Glomerular endothelial cell (primary cell): ENCODE results near the gene DDX1. TPM values are rescaled to one million over a fixed set of nuclear protein-coding genes. Genes with fewer than 3 reads are reported as not detected.
"Not testable (repeated sequence)": the region's sequence is repeated elsewhere in the genome, so short reads cannot be mapped to it uniquely, and the experiment has no call there.

Source experiments
- DNase-seq: peaks from one replicate; pipeline ENCODE4 v3.0.0-alpha.2; 2011; ENCODE audit warnings: low read depth, low spot score; ENCODE audit errors: extremely low read depth
- total RNA-seq: library from RNA; depleted of rRNA; stranded (reverse); fragments of >200 nt; gene quantifications from 2 replicates; pipeline ENCODE4 v1.2.3, GENCODE V29; 2015

Gene DDX1
- total RNA-seq, 1 donor from 2014 or later, result 65.9 TPM

DNA sequence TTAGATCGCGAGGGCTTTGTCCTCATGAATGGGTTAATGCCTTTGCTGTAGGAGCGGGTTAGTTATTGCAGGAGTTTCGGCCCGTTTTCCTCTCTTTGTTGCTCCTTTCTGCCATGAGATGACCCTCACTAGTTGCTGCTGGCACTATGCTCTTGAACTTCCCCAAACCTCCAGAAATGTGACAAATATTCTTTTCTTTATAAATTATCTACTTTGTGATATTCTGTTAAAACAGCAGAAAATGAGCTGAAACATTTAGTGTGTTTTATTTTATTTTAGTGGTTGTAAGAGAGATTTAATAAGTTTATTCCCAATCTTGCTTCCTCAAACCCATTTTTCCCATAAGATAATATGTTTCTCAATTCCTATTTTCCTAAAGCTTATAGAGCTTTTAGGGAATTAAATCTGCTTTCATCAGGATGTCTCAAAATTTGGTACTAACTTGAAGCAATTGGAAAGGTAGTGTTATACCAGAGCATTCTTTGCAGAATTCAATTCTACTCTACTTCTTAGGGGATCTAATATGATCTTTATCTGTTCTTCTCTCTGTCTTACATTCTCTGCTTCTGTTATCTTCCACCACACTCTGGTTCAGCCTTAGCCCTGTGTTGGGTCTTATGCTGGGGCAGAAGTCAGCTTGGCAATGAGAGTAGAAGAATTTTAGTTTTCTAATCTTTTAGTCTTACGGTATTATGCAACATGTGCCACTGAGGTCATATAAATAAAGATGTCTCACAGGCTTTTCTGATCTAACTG is 23.1 kb downstream of the DDX1 start:
- no peak for DNase-seq

DNA sequence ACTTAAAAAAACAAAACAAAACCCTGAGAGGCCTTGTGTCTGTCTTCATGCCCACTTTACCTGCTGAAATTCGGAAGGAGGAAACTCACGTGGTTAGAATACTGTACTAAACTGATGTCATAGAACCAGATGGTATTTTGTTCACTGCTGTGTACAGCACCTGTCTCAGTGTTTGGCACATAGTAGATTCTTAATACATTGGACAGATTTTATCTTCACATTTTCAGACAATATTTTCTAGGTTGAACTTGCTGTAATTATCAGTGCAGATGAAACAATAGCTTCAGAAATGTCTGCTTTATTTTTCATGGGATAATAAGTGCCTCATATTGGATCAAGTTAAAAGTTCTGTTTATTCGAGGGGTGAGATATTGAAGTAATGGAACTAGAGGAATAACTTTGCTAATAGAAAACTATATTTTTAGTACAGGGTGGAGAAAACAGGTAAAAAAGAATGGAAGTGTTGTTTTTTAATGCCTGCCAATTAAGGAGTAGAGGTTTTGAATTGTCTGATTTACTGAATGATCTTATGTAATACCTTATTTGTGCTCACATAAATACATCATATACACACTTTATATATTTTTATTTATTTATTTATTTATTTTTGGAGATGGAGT is 23.7 kb downstream of the DDX1 start:
- no peak for DNase-seq

DNA sequence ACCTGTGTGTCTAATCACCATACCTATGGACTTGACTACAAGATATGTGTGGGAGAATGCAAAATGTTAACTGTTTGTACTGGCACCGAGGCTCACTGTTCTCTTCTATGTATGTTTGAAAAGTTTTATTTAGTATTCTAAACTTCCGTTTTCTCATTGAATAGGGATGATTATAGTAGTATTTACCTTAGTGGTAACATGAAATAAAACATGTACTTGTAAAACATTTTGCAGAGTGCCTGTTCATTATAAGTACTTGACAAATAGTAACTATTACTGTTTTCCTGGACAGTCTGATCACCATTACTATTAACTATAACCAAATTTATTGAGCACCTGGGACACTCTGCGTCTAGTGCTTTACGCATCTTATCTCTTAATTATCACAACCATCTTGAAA is 24.8 kb downstream of the DDX1 start:
- DNase-seq, result no peak

DNA sequence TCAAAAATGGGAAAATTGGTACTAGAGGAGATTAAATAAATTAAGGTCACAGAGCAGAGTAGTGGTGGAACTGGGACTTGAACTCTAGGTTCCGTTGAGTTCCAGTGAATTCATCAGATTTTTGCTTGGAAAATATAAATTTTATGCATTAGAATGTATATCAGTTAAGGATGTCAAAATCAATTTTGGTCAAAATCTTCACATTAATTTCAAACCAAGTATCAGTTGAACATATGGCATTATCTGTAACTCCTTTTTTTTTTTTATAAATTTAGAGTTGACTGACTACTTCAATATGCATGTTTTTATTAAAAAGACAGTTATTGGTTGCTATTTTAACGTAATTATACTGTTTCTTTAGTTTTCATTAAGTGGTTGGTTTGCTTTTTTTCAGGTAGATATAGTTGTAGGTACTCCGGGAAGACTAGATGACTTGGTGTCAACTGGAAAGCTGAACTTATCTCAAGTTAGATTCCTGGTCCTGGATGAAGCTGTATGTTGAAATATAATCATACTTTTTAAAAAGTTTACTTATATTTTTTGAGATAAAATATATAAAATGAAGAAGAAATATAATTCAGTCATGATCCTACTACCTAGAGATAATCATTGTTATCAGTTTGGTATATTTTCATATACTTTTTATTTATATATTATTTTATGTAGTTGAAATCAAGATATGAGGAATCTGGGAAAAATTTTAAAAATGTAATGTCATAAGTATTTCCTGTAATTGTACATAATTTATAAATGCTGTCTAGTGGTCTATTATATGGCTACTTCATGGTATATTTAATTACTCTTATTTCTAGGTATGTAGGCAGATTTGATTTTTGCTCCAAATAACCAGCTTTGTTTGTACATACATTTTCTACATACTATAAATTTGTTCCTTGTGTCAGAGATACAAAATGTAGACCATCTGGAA is 25.4 kb downstream of the DDX1 start:
- DNase-seq, result no peak

DNA sequence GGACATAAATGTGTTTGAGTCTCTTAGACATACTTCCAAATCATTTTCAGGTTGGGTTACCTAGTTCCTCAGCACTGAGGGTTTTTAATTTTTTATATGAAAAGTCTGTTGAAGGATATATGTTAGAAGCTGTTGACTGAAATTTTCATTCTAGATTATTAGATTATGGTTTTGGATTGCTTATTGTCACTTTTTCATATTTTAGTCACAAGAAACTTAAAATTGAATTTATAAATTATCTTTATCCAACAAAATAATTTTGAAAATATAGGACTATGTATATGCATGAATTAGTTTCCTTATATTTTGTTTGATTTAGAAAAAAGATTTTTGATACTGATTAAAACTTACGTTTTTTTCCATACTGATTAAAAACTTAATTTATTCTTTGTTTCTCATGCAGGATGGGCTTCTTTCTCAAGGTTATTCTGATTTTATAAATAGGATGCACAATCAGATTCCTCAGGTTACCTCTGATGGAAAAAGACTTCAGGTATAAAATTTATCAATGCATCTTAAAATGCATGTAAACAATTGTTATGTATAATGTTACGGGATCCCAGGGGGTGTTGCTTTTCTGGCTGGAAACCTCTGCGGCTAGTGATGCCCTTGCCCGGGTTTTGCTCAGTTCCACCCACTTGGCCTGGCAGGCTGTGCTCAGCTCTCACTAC is 26.2 kb downstream of the DDX1 start:
- DNase-seq, result no peak

DNA sequence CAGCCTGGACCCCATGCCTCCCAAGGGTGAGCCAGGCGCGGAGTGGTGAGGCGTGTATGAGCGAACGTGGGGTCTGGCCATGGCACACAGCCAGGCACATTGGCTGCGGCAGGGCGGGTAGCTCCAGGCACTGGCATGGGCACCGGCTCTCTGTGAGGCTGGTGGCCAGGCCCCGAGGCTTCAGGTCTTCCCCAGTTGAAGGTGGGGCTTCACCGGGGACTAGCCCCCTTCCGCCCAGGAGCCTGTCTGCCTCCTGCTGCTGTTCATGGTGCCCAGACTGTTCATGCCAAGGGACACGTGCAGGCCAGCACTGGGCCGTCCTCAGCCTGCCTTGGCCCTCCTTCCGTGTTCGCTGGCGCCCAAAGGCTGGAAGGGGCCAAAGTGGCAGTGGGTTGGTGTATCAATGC is 26.8 kb downstream of the DDX1 start:
- DNase-seq, result no peak

DNA sequence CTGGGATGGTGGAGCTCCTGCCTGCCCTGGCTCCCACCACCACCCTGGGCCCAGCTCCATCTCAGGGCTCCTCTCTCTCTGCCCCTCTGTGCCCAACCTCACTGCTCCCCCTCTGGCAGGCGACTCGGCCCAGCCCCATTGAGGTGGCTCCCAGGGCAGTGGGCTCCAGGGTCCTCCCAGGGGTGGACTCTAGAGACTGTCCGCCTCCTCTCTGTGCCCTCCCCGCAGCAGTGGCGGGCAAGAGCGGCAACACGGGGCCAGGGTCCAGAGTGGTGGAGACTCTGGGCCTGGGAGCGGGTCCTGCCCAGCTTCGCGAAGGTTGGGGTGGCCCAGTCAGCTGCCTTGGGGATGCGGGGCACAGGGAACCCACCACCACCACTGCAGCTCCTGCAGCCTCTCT is 27.4 kb downstream of the DDX1 start:
- no peak for DNase-seq

DNA sequence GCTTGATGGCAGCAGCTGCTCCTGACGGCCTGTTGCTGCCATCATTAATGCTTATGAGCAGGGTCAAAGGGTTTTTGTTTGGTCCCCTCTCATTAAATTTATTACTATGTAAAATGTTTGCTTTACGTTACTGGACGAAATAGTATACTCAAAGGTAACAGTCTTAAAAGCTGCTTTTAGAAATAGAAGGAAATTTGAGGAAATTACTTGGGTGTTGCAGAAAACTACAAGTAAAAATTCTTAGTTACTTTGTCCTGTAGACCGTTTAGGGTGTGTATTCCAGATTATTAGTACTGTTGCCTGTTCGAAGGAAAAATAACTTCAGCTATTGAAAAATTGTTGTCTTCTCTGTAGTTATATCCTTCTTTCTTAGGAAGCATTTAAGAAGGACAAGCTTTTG is 27.8 kb downstream of the DDX1 start:
- DNase-seq, result no peak

DNA sequence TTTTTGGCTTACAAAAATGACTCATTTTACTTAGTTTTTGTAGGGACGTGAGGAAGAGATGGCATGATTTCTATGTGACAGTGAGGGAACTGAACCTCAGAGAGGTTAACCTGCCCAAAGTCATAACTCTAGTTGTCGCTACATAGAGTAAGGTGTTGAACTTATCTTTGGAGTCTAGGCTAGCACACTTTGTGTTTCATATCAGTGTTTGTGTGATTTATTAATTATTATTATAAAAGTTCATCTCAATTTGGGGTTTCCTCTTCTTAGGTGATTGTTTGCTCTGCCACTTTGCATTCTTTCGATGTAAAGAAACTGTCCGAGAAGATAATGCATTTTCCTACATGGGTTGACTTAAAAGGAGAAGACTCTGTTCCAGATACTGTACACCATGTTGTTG is 28.3 kb downstream of the DDX1 start:
- no peak for DNase-seq

DNA sequence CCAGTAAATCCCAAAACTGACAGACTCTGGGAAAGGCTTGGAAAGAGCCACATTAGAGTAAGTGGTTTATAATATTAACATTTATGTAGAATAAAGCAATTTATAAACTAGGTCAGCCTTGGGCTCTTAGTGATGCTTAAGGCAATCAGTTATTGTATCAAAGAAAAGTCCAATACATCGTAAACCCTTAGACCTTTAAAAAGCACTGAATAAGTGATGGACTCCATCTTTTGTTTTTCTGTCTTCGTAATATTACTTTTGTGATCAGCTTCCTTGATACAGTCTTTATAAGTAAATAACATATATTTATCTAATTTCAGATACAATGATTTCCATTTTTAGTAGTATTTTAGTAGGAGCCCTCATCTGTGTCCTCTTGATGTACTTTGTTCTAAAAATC is 28.7 kb downstream of the DDX1 start:
- DNase-seq, result no peak

DNA sequence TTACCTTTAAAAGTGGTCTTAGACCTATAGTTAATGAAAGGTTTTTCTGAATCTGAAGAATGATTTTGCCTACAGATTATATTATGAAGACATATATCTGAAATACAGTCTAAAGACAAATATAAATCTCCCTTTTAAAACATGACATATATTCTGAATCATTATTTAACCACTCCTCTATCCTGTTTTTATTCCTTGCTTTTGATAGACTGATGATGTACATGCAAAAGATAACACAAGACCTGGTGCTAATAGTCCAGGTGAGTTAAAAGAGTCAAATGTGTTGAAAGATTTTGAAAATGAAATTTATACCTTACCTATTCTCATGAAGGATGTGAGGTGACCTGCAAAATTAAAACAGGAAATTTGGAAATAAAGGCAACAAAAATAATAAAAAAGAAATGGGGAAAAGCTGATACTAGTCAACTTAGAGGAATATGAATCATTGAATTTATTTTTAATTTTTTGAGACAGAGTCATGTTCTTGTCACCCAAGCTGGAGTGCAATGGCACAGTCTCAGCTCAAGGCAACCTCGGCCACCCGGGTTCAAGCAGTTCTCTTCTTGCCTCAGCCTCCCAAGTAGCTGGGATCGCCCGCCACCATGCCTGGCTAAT is 29.3 kb downstream of the DDX1 start:
- DNase-seq, result no peak

DNA sequence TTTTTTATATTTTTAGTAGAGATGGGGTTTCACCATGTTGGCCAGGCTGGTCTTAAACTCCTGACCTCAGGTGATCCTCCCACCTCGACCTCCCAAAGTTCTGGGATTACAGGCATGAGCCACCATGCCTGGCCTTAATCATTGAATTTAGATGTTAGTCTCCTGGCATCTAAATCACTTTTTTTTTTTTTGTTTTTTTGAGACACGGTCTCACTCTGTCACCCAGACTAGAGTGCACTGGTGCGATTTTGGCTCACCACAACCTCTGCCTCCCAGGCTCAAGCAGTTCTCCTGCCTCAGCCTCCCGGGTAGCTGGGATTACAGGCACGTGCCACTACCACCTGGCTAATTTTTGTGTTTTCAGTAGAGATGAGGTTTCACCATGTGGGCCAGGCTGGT is 29.8 kb downstream of the DDX1 start:
- DNase-seq, result not testable (repeated sequence)

DNA sequence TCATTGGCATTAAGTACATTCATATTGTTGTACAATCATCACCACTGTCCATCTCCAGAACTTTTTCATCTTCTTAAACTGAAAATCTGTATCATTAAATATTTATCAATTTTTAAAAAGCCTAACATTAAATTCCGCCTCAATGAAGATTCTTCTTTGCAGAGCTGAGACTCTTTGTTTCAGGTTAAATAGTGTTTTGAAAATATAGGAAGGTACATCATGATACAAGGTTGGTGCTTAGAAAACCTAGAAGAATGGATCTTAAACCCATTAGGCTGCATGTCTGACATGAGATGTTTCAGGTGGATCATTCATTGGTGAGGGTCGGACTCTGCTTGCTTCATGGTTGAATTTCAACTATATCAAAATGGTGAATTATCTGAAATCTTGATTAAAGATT is 30.5 kb downstream of the DDX1 start:
- no peak for DNase-seq

DNA sequence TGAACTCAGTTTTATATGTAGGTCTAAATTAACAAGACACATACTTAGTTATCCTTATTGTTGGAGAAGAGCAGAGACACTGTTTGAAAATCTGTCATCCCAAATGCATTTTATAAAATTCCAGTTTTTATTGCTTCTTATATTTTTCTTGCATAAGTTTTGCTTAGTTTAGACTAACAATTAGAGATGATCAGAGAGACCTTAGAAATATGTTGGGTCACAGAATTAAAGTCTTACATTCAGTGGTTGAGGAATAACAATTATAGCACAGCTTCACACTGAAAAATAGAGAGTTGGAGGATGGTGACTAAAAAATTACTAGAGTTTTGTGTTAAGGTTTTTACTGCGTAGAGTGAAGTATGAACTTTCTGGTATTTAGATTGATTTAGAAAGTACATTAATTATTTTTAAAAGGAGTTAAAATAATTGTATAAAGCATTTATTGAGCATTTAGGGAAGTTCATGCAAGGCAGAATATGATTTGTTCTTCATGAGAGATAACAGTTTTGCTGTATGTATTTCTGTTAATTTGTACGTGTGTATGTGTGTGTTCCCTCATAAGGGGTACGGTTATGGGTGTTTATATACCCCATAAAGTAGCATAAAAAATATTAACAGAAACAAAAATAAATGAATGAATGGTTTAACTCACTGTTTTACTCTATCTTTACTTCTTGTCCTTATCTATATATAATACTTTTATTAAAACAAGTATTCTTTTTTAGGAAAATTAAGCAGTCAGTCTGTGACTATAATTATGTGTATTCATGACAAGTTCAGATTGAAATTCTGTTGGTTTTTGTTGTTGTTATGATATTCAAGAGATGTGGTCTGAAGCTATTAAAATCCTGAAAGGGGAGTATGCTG is 31.2 kb downstream of the DDX1 start:
- no peak for DNase-seq

DNA sequence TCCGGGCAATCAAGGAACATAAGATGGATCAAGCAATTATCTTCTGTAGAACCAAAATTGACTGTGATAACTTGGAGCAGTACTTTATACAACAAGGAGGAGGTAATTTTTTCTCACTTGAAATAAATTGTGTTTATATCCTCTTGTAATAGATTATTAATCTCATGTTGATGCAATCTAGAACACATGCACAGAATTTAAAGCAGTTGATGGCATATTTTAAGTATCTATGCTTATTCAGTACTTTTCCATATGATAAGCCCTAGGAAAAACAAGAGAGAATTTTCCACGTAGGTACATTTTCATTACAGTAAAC is 31.8 kb downstream of the DDX1 start:
- DNase-seq, result no peak

DNA sequence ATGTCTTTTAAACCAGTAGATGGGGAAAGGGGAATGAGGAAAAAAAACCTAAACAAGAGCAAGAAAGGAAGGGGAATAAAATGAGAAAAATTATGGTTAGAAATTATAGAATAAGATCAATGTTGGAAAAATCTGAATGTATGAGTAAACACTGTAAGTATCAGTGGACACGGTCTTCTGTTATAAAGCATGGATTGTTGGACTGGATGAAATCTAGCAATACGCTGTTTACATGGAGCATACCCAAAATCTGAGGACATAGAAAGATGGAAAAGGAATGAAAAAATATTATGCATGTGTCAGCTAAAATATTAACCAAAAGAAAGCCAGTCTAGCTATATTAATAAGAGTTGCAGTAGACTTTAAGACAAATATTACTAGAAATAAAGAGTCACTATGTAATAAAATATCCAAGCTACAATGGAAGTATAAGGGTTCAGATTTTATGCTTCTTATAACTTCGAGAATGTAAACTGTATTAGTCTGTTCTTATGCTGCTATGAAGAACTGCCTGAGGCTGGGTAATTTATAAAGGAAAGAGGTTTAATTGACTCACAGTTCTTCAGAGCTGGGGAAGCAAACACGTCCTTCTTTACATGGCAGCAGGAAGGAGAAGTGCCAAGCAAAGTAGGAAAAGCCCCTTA is 32.4 kb downstream of the DDX1 start:
- no peak for DNase-seq

DNA sequence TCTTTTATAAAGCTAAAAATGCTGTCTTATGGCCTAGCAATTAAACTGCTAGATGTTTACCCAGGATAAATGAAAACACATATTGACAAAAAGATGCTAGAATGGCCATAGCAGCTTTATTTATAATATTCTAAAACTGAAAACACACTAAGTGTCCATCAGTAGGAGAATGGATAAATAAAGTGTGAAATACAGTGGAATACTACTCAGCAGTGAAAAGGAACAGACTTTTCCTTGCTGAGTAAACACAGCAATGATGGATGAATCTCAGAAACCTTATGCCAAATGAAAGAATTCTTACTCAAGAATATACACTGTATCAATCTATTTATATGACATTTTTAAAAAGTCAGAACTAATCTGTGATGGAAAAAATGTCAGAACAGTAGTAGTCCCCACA is 33.2 kb downstream of the DDX1 start:
- no peak for DNase-seq

DNA sequence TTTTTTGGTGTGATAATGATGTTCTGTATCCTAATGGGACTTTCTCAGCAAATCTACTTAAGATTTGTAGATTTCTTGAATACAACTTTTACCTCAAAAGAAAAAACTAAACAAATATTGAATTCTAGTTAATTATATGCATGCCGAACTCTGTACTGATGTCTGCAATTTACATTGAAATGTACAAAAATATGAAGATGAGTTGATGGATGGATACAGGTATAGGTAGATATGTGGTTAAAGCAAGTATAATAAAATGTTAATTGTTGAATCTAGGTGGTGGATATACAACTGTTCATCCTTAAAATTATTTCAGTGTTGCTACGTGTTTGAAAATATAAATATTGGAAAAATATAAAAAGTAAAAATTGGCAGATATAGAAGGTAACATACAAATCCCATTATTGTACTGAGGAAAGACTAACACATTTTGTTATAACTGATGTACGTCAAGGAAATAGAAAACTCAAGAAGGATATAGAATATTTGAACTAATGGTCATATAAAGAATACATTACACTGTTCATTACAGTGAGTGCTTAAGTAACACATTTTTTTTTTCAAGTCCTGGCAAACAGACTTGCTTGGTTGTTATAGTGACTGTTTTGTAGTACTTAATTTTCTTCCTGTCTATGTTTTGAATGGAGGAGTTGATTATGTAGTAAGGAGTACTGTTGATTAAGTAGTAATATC is 33.8 kb downstream of the DDX1 start:
- DNase-seq, result no peak

DNA sequence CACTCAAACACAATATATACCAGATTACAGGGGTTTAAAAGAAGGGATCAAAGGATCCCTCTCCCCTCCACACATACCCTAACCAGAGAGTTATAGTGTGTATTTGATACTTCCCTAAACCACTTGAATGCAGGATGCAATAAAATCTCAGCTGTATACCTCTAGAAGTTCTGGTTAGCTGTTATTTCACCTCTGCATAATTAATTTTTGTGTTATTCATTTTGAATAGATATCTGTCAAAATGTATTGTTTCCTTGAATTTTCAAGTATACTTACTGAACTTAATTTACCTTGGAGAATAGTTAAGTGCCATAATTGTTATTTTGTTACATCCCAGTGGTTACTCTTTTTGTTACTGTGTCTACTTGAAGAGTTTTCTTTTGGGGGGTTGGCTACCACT is 34.5 kb downstream of the DDX1 start:
- DNase-seq, result no peak
